A673 (cell line): ENCODE data around the gene LRRC47.

ENCODE experiments used
- EZH2 ChIP-seq: fragments of 200-600 bp; sonication (generic); IDR thresholded peaks from 2 replicates; pipeline ENCODE4 v1.6.1; 2017; ENCODE audit warnings: borderline replicate concordance, low read depth, mild to moderate bottlenecking, mixed read lengths, antibody characterized with exemption, low read length; ENCODE audit not compliant: poor library complexity, severe bottlenecking
- TF ChIP-seq, protein P1 (sequence below): fragments of 300-800, 200-600 bp; sonication (generic); conservative IDR thresholded peaks from 2 replicates; pipeline ENCODE4 v1.5.1; 2017; ENCODE audit warnings: low read depth, mild to moderate bottlenecking, antibody characterized with exemption, low read length, moderate library complexity, mixed read lengths

- TF ChIP-seq, protein P1, sequence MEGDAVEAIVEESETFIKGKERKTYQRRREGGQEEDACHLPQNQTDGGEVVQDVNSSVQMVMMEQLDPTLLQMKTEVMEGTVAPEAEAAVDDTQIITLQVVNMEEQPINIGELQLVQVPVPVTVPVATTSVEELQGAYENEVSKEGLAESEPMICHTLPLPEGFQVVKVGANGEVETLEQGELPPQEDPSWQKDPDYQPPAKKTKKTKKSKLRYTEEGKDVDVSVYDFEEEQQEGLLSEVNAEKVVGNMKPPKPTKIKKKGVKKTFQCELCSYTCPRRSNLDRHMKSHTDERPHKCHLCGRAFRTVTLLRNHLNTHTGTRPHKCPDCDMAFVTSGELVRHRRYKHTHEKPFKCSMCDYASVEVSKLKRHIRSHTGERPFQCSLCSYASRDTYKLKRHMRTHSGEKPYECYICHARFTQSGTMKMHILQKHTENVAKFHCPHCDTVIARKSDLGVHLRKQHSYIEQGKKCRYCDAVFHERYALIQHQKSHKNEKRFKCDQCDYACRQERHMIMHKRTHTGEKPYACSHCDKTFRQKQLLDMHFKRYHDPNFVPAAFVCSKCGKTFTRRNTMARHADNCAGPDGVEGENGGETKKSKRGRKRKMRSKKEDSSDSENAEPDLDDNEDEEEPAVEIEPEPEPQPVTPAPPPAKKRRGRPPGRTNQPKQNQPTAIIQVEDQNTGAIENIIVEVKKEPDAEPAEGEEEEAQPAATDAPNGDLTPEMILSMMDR = no peak
- no peak for TF ChIP-seq EZH2
Observed at GRCh38 chr1:3743421-3743820, 52.9 kb downstream of the LRRC47 start.
